ENCODE data around the gene NME4.
"Not testable (repeated sequence)": the region's sequence is repeated elsewhere in the genome, so short reads cannot be mapped to it uniquely, and the experiment has no call there.

The NME4 gene

DNA sequence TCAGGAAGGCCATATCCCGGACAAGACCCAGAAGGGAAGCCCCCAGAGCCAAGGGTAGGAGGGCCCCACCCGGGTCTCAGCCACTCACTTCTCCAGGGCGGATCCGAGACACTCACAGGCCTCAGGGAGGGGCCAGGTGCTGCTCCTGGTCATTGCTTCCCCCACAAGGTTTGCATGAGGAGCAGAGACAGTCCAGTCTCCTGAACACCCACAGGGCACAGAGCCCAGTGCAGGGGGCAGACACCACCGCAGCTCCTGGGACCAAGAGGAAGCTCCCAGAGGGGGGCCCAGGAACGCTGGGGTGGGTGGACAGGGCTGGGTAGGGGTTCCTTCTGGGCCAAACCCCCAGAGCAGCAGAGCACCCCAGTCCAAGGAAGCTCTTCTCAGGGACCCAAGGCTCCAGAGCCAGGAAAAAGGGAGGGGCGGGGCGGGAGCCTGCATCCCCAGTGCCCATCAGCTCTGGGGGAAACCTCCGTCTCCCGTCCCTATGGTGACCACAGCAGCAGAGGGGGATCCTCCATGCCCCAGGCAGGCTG lies 26.0 kb upstream of the NME4 start:
- H3K36me3 Mint-ChIP-seq, result no peaks in the 10 kb centered on the region
- H3K27ac Mint-ChIP-seq, result peak overlapping the region; percentile 97
- H3K27me3 Mint-ChIP-seq, result no peaks in the 10 kb centered on the region
- peaks cover 15% of the 10 kb centered on the region for H3K4me1 Mint-ChIP-seq (ENCODE audit: low read depth)
- H3K9me3 Mint-ChIP-seq (ENCODE audit: low read depth), result no peaks in the 10 kb centered on the region
- peak overlapping the region; percentile 86 for H3K4me3 Mint-ChIP-seq

DNA sequence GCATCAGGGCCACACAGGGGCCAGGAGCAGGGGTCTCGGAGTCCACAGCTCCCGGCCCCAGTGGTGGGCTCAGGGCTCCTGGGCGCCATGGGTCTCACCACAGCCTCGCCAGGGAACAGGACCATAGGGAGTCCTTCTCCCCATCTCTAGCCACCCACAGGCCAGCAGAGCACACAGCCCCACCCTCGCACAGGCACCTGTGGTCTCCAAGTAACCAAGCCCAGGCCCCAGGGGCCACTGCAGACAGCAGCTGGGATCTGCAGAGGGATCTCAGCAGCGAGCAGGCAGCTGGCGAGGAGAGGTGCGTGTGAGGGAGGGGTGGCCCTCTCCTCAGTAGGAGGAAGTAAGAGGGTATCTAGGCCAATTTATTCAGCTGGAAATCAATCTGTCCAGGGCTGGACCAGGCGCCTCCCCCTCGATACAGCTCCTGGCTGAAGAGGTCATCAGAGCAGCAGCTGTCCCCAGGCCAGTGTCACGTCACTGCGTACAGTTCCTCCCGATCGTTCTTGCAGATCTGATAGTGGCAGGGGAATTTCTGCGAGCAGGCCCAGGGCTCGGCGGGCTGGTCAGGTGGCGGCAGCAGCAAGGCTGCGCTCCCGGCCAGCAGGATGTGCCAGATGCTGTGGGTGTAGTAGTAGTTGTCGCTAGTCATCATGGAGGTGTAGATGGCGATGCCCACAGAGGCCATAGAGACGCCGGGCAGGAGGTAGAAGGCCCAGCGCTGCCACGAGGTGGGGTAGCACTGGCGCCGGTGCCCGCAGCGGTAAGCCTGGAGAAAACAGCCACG lies 25.3 kb upstream of the NME4 start:
- H3K36me3 Mint-ChIP-seq, result no peaks in the 10 kb centered on the region
- H3K27me3 Mint-ChIP-seq, result no peaks in the 10 kb centered on the region
- H3K4me3 Mint-ChIP-seq, result peak overlapping the region; percentile 64
- H3K27ac Mint-ChIP-seq, result peak overlapping the region; percentile 73
- H3K9me3 Mint-ChIP-seq (ENCODE audit: low read depth), result no peaks in the 10 kb centered on the region
- peaks cover 15% of the 10 kb centered on the region for H3K4me1 Mint-ChIP-seq (ENCODE audit: low read depth)

DNA sequence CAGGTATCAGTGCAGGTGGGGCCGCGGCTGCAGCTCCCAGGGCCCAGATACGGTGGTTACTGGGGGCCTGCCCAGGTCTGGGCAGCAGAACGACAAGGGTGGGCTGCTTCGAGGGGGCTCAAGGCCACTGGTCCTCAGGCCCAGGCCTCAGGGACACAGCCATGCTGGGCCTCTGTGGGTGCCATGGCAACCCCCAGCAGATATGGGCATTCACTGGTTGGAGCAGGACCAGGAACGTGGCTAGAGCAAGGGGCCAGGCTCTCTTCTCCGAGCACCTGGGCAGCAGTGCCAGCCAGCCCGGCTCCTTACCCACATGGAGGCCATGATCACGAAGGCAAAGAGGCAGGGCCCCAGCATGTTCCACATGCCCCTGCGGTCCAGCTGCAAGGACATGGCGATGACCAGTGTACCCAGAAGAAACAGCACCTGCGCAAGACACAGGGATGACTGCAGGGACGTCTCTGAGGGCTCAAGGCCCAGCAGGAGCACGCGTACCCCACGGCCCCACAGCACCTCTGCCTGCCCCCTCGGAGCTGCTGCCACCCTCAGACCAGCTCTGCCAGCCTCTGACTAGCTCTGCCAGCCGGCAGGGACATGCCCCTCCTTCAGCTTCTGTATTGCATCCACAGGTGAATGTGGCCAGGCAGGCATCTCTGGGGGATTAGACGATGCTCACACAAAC lies 24.6 kb upstream of the NME4 start:
- no peak overlapping the region for H3K27ac Mint-ChIP-seq
- H3K4me3 Mint-ChIP-seq, result no peak overlapping the region
- no peaks in the 10 kb centered on the region for H3K27me3 Mint-ChIP-seq
- H3K4me1 Mint-ChIP-seq (ENCODE audit: low read depth), result peaks cover 15% of the 10 kb centered on the region
- H3K9me3 Mint-ChIP-seq (ENCODE audit: low read depth), result no peaks in the 10 kb centered on the region
- H3K36me3 Mint-ChIP-seq, result no peaks in the 10 kb centered on the region

DNA sequence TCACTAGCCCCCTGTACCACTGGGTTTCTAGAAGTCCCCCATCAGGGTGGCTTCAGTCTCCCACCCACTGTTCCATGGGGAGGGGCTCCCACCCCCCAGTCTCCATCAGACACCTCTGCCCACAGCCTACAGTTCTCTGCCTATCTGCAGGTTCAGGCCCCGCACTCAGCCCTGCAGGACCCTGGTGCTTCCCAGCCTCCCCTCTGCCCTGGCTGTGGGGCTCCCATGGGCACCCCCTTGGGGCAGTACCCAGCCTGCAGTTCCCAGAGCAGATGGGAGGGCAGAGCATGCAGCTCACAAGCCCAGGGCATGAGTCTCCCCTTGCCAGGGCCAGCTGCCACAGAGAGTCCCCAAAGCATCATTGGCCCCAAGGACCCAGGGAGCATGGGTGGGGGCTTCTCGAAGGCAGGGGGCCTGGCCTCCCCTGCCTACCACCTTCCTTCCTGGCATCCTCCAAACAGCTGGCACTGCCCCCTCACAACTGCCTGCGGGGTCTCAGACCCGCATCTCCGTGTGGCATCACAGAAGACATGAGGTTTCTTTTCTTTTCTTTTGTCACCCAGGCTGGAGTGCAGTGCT lies 23.9 kb upstream of the NME4 start:
- no peaks in the 10 kb centered on the region for H3K27me3 Mint-ChIP-seq
- H3K27ac Mint-ChIP-seq, result peak overlapping the region; percentile 22
- no peaks in the 10 kb centered on the region for H3K36me3 Mint-ChIP-seq
- H3K9me3 Mint-ChIP-seq (ENCODE audit: low read depth), result no peaks in the 10 kb centered on the region
- peaks cover 15% of the 10 kb centered on the region for H3K4me1 Mint-ChIP-seq (ENCODE audit: low read depth)
- no peak overlapping the region for H3K4me3 Mint-ChIP-seq

DNA sequence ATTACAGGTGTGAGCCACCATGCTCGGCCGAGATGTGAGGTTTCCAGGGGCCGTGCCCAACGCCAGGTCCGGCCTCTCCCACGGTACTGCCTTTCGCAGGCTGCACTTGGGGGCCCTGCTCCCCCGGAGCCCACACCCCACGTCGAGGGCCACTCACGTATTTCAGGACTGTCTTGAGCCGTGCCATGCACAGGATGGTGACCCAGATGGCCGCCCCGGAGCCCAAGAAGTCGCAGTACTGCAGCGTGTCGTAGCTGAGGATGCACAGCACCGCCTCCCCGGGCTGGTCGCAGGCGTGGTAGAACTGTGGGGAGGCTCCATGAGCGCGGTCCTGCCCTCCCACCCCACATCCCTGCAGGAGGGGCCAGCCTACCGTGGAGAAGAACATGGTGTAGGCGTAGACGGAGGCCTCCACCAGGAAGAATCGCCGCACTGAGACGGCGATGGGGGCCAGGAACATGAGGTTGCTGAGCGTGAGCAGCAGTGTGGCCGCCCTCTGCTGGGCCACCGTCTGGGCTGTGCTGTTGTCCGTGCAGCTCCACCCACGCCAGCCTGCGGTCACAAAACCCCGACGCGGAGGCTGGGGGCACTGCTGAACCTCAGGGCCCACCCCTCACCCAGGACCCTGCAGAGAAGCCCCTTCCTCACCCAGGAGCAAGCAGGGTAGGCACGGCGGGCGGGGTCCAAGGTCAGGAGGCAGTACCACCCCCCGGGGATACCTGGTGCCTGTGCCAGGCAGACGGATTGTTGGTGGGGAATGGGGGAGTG lies 23.0 kb upstream of the NME4 start:
- Mint-ChIP-seq H3K27me3 (no peaks in the 10 kb centered on the region), H3K4me3 (no peak overlapping the region), H3K27ac (peak overlapping the region; percentile 22), H3K9me3 (ENCODE audit: low read depth) (no peaks in the 10 kb centered on the region), H3K4me1 (ENCODE audit: low read depth) (peaks cover 17% of the 10 kb centered on the region), H3K36me3 (no peaks in the 10 kb centered on the region)

DNA sequence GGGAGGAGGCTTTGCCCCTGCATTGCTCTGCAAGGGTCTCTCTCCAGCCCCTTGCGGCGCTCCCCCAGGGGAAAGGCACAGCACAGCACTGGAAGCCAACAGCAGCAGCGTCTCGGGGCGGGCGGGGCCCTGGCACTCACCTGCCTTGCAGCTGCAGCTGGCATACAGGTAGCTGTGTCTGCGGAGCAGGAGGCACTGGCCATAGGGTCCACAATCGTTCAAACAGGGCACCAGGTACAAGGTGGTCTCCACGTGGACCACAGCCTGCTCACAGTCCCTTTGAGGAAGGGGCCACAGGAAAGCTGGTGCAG lies 22.4 kb upstream of the NME4 start:
- H3K27me3 Mint-ChIP-seq, result no peaks in the 10 kb centered on the region
- no peak overlapping the region for H3K27ac Mint-ChIP-seq
- H3K4me3 Mint-ChIP-seq, result no peak overlapping the region
- H3K4me1 Mint-ChIP-seq (ENCODE audit: low read depth), result peaks cover 15% of the 10 kb centered on the region
- H3K36me3 Mint-ChIP-seq, result no peaks in the 10 kb centered on the region
- no peaks in the 10 kb centered on the region for H3K9me3 Mint-ChIP-seq (ENCODE audit: low read depth)

DNA sequence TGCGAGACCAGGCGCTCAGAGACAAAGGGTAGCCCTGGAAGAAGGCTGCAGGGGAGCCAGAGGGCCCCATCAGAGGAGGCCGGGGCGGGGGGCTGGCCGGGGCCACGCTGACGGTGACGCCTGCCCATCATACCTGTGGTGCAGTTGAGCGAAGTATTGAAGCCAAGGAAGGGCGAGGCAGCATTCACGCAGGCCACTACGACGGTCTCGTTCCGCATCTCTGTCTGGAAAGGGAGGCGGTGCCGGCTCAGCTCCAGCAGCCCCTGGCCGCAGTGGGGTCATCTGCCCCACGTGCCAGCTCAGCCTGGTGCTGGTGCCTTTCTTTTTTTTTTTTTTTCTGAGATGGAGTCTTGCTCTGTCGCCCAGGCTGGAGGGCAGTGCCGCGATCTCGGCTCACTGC lies 21.8 kb upstream of the NME4 start:
- Mint-ChIP-seq H3K9me3 (ENCODE audit: low read depth) (no peaks in the 10 kb centered on the region), H3K4me1 (ENCODE audit: low read depth) (peaks cover 20% of the 10 kb centered on the region), H3K27me3 (no peaks in the 10 kb centered on the region), H3K4me3 (no peak overlapping the region), H3K36me3 (no peaks in the 10 kb centered on the region), H3K27ac (no peak overlapping the region)

DNA sequence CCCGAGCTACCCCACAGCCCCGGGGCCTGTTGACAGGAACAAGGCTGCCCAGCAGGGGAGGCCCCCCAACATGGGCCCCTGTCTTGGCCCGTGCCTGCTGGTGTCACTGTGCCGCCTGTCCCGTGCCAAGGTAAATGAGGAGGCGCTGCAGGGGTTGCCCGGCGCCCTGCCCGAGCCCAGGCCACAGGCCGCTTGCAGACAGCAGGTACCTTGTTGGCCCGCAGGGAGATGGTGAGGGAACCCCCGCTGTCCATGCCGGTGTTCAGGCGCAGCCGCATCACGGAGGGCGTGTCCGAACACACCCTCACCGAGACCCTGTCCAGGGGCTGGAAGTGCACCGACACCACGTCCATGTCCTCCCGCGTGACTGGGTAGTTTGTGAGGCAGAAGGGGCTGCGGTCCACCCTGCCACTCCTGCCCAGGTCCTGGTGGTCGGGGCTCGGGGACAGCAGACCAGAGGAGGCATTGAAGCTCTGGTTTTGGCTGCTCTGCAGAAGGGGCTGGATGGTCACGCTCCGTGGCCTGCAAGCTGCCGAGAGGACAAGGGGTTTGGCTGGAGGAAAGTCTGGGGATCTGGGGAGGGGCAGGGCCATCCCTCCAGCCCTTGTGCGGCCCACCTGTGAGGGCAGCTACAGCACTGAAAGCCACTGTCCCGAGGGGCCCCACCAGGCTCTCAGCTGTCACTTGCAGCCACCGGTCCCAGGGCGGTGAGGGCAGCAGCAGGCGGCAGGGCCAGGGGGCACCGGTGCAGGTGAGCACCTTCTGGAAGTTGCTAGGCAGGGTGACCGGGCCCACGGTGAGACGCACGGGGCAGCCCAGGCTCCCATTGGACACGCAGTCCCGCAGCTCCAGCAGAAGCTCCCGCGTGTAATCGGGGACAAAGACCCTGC lies 20.8 kb upstream of the NME4 start:
- H3K9me3 Mint-ChIP-seq (ENCODE audit: low read depth), result no peaks in the 10 kb centered on the region
- H3K27ac Mint-ChIP-seq, result no peak overlapping the region
- no peaks in the 10 kb centered on the region for H3K27me3 Mint-ChIP-seq
- no peak overlapping the region for H3K4me3 Mint-ChIP-seq
- no peaks in the 10 kb centered on the region for H3K36me3 Mint-ChIP-seq
- H3K4me1 Mint-ChIP-seq (ENCODE audit: low read depth), result peaks cover 16% of the 10 kb centered on the region

DNA sequence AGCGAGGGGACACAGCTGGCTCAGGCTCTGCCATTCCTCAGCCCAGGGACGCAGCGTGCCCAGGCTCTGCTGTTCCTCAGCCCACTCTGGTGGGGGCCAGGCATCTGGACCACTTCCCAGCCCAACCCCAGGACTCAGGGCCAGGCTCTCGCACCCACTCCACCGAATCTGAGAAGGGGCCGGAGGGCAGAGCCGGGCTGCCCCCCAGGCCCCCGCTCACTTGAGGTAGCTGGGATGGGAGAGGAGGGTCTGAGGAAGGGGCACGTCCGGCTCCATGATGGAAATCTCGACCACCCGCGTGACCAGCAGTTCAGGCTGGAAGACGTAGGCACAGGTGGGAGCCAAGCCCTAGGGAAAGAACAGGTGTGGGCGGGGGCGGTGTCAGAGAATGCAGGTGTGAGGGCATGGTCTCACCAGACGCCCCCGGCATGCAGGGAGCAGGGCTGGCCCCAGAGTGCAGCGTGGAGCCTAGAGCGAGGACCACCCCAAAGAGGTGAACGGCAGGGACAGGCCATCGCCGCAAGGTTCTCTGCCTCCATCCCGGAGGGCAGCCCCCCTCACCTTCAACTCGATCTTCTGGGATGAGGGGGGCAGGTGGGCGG lies 20.1 kb upstream of the NME4 start:
- no peak overlapping the region for H3K4me3 Mint-ChIP-seq
- no peaks in the 10 kb centered on the region for H3K36me3 Mint-ChIP-seq
- H3K27ac Mint-ChIP-seq, result no peak overlapping the region
- no peaks in the 10 kb centered on the region for H3K27me3 Mint-ChIP-seq
- peaks cover 13% of the 10 kb centered on the region for H3K4me1 Mint-ChIP-seq (ENCODE audit: low read depth)
- no peaks in the 10 kb centered on the region for H3K9me3 Mint-ChIP-seq (ENCODE audit: low read depth)

DNA sequence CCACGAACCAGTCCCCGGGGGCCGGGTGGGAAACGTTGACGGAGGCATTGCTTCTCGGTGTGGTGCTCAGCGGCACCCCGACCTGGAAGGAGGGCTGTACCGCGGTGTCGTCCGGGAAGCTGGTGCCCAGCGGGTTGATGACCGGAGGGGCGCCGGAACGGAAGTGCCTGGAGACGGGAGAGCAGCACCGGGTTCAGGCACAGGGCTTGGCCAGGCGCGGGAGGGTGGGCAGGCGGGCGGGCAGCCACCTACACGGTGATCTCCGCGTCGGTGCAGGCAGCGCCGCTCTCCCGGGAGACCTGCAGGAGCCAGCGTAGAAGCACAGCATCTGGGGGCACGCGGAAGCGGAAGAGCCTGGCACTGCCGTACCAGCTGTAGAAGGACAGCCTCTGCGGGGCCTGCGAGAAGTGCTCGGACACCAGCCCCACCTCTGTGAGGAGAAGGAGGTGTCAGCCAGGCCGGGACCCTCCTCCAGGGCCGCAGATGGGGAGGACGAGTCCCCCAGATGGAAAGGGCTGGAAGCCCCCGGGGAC lies 19.5 kb upstream of the NME4 start:
- Mint-ChIP-seq H3K4me3 (no peak overlapping the region), H3K36me3 (no peaks in the 10 kb centered on the region), H3K9me3 (ENCODE audit: low read depth) (no peaks in the 10 kb centered on the region), H3K27ac (no peak overlapping the region), H3K27me3 (no peaks in the 10 kb centered on the region), H3K4me1 (ENCODE audit: low read depth) (peaks cover 13% of the 10 kb centered on the region)

DNA sequence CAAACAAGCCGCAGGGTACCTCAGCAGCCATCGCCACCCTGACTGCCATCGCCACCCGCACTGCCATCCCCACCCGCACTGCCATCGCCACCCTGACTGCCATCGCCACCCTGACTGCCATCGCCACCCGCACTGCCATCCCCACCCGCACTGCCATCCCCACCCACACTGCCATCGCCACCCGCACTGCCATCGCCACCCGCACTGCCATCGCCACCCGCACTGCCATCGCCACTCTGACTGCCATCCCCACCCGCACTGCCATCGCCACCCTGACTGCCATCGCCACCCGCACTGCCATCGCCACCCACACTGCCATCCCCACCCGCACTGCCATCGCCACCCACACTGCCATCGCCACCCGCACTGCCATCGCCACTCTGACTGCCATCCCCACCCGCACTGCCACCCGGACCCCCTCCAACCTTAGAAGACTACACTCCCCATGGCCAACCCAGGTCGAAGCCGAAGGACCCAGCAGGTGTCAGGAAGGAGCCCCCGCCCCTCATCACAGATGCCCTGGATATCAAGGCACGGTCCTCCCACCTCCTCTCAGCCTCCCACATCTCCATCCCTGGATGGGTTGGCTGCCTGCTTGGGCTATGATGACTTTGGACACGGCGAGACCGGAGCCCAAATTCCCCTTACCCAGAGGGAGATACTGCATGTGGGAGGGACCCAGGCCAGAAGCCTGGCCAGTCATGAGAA lies 18.7 kb upstream of the NME4 start:
- H3K4me1 Mint-ChIP-seq (ENCODE audit: low read depth), result peaks cover 21% of the 10 kb centered on the region
- not testable (repeated sequence) for H3K27me3 Mint-ChIP-seq; H3K4me3 Mint-ChIP-seq; H3K36me3 Mint-ChIP-seq; H3K27ac Mint-ChIP-seq; H3K9me3 Mint-ChIP-seq (ENCODE audit: low read depth)

DNA sequence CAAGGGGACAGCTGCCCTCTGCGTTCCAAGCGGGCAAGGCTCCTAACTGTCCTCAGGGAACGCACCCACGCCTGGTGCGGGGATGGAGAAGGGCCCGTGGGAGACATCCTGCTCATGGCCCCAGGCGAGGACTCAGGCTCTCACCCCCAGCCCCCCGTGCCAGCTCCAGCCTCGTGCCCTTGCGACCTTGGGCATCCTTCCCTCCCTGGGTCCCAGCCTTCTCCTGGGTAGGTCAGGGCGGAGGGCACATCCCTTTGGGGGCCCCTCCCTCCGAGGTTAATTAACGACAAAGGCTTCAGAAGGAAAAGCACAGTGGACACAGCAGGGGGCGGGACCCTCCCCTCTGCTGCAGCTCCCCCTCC lies 18.2 kb upstream of the NME4 start:
- H3K27me3 Mint-ChIP-seq, result no peaks in the 10 kb centered on the region
- no peak overlapping the region for H3K27ac Mint-ChIP-seq
- H3K4me3 Mint-ChIP-seq, result no peak overlapping the region
- peaks cover 25% of the 10 kb centered on the region for H3K4me1 Mint-ChIP-seq (ENCODE audit: low read depth)
- no peaks in the 10 kb centered on the region for H3K9me3 Mint-ChIP-seq (ENCODE audit: low read depth)
- H3K36me3 Mint-ChIP-seq, result no peaks in the 10 kb centered on the region

DNA sequence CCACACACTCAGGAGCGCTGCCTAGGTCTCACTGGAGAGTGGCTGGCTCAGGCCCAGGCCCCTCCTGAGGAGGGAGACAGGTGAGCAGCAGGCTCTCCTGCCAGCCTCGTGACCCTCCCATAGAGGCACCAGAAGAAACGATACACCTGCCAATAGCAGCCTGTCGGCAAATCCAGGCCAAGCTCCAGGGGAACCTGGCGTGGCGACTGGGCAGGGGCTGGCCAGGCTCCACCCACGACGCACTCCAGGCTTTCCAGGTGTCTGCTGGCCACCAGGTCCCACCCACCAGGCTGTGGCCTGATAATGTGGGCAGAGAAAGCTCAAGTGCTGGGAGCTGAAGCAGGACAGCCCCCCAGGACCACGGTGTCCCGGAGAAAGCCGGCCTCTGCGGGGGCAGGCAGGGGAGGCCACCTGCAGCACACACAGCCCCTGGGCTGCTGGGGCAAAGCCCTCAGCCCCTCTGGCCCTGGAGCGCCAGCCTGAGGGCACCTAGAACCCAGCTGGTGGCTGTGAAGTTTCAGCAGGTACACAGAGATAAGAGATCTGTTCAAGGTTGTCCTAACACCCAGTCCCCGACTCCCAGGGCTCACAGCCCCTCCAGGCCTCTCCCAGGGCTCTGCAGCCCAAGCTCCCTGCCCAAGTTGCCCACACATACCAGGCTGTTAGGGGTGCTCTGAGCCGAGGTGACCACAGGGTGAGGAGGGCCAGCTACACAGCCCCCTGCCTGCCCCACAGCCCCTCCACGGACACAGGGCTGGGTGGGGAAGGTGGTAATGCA lies 17.6 kb upstream of the NME4 start:
- no peak overlapping the region for H3K27ac Mint-ChIP-seq
- H3K4me1 Mint-ChIP-seq (ENCODE audit: low read depth), result peaks cover 28% of the 10 kb centered on the region
- H3K9me3 Mint-ChIP-seq (ENCODE audit: low read depth), result no peaks in the 10 kb centered on the region
- H3K27me3 Mint-ChIP-seq, result no peaks in the 10 kb centered on the region
- H3K36me3 Mint-ChIP-seq, result no peaks in the 10 kb centered on the region
- H3K4me3 Mint-ChIP-seq, result peak overlapping the region; percentile 84
